ENCODE data around the gene HS3ST6. TPM values are rescaled to one million over a fixed set of nuclear protein-coding genes. Genes with fewer than 3 reads are reported as not detected.
"Not testable (repeated sequence)": the region's sequence is repeated elsewhere in the genome, so short reads cannot be mapped to it uniquely, and the experiment has no call there.

The HS3ST6 gene
- total RNA-seq, 3 donors from 2014 or later, result not detected

DNA sequence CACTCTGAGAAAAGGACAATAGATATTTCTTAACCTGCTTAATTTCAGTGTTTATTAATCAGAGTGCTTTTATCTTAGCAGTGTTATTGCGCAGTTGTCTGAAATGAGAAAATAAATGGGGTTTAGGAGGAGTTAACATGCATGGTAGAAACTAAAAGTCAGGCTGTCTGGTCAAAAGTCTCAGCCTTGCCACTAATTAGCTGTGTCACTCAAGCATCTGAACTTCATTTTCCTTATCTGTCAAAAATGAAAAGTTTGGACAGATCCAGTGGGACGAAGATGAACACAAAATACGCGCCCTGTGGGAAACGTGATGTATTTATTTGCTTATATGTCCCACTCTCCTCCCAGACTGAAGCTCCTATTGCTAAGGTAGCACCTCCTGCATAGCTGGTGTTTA, 40.0 kb downstream of the HS3ST6 start:
- no peak for DNase-seq (ENCODE audit: low spot score in 2 of 2)
- no peak overlapping the region for H3K4me3 ChIP-seq
- H3K27ac ChIP-seq, result no peak overlapping the region
- no peaks in the 10 kb centered on the region for H3K9me3 ChIP-seq
- H3K4me1 ChIP-seq, result no peaks in the 10 kb centered on the region
- no peaks in the 10 kb centered on the region for H3K36me3 ChIP-seq
- no peaks in the 10 kb centered on the region for H3K27me3 ChIP-seq
- TF ChIP-seq, protein P1, sequence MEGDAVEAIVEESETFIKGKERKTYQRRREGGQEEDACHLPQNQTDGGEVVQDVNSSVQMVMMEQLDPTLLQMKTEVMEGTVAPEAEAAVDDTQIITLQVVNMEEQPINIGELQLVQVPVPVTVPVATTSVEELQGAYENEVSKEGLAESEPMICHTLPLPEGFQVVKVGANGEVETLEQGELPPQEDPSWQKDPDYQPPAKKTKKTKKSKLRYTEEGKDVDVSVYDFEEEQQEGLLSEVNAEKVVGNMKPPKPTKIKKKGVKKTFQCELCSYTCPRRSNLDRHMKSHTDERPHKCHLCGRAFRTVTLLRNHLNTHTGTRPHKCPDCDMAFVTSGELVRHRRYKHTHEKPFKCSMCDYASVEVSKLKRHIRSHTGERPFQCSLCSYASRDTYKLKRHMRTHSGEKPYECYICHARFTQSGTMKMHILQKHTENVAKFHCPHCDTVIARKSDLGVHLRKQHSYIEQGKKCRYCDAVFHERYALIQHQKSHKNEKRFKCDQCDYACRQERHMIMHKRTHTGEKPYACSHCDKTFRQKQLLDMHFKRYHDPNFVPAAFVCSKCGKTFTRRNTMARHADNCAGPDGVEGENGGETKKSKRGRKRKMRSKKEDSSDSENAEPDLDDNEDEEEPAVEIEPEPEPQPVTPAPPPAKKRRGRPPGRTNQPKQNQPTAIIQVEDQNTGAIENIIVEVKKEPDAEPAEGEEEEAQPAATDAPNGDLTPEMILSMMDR (IDR thresholded peaks at IDR 0.05), result no peak
- TF ChIP-seq POLR2A (IDR thresholded peaks at IDR 0.05) (no peak), POLR2AphosphoS5 (IDR thresholded peaks at IDR 0.05) (no peak)
- intact Hi-C loops (cut with DNase I; ENCODE audit: low total_unique reads), result no loop called here

DNA sequence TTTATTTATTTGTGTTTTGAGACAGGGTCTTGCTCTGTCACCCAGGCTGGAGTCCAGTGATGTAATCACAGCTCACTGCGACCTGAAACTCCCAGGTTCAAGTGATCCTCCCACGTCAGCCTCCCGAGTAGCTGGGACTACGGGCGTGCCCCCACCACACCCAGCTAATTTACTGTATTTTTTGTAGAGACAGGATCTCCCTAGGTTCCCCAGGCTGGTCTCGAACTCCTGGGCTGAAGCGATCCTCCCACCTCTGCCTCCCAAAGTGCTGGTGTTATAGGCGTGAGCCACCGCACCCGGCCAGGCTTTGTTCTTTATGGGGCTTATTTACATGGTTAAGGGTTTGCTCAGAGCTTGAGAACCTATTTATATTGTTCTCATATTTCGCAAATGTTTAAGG, 40.4 kb downstream of the HS3ST6 start:
- Histone ChIP-seq H3K9me3 (no peaks in the 10 kb centered on the region), H3K36me3 (no peaks in the 10 kb centered on the region), H3K4me3 (no peak overlapping the region), H3K4me1 (no peaks in the 10 kb centered on the region), H3K27ac (no peak overlapping the region), H3K27me3 (no peaks in the 10 kb centered on the region)
- DNase-seq (ENCODE audit: low spot score in 2 of 2), result no peak
- TF ChIP-seq POLR2AphosphoS5 (IDR thresholded peaks at IDR 0.05) (no peak), POLR2A (IDR thresholded peaks at IDR 0.05) (no peak)
- TF ChIP-seq, protein P1 (IDR thresholded peaks at IDR 0.05), result no peak
- intact Hi-C loops (cut with DNase I; ENCODE audit: low total_unique reads), result no loop called here

DNA sequence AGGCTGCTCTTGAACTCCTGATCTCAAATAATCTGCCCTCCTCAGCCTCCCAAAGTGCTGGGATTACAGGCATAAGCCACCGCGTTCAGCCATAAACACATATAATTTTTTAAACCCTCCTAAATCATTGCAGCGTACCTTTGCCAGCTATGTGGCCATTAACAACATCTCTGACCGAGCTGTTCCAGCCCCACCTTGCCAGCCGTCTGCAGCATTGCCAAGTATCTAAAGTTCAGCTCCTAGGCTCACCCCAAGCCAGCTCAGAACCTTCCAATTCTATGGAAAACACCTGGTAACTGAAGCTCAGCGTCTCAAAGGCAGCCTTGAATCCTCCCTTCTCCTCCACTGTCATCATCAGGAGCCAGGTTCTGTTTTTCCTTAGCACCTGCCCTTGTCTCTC, 41.1 kb downstream of the HS3ST6 start:
- Histone ChIP-seq H3K27me3 (peaks cover 0 to 1% of the 10 kb centered on the region in 2 donors), H3K27ac (no peak overlapping the region), H3K9me3 (no peaks in the 10 kb centered on the region), H3K4me3 (no peak overlapping the region), H3K36me3 (no peaks in the 10 kb centered on the region), H3K4me1 (no peaks in the 10 kb centered on the region)
- intact Hi-C loops (cut with DNase I; ENCODE audit: low total_unique reads), result no loop called here
- no peak for DNase-seq (ENCODE audit: low spot score in 2 of 2)
- TF ChIP-seq POLR2A (IDR thresholded peaks at IDR 0.05) (no peak), POLR2AphosphoS5 (IDR thresholded peaks at IDR 0.05) (no peak)
- TF ChIP-seq, protein P1 (IDR thresholded peaks at IDR 0.05), result no peak

DNA sequence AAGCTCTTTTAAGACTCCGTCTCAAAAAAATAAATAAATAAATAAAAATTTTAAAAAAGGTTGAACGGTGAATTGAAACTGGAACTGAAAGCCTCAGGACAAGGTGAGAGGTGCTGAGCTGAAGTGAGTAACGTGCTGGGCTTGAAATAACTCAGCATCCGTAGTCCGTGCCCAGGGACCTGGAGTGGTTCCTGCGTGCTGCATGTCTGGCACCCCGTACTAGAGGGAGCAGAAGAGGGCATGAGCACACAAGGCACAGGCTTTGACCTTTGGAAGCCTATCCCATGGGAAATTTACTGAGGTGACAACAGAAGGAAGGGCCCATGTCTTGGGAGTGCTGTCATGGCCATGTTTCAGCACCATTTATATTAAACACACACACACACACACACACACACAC, 41.7 kb downstream of the HS3ST6 start:
- H3K27me3 ChIP-seq, result peaks cover 0 to 3% of the 10 kb centered on the region in 2 donors
- TF ChIP-seq POLR2A (IDR thresholded peaks at IDR 0.05) (no peak), POLR2AphosphoS5 (IDR thresholded peaks at IDR 0.05) (no peak)
- TF ChIP-seq, protein P1 (IDR thresholded peaks at IDR 0.05), result no peak
- no peak for DNase-seq (ENCODE audit: low spot score in 2 of 2)

DNA sequence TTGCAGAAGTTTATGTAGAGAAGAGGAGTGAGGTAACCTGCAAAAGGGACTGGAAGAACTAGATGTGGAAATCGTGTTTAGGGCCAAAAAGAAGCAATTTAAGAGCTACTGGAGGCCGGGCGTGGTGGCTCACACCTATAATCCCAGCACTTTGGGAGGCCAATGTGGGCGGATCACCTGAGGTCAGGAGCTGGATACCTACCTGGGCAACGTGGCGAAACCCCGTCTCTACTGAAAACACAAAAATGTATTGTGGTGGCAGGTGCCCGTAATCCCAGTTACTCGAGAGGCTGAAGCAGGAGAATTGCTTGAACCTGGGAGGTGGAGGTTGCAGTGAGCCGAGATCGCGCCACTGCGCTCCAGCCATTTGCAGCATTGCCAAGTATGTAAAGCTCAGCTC, 42.1 kb downstream of the HS3ST6 start:
- H3K4me3 ChIP-seq; H3K27me3 ChIP-seq; H3K4me1 ChIP-seq; H3K27ac ChIP-seq; H3K9me3 ChIP-seq; DNase-seq (ENCODE audit: low spot score in 2 of 2); intact Hi-C loops (cut with DNase I; ENCODE audit: low total_unique reads); H3K36me3 ChIP-seq: not testable (repeated sequence)

More for the DNA sequence above, 41.7 kb downstream of the HS3ST6 start:
- no peaks in the 10 kb centered on the region for H3K36me3 ChIP-seq
- no peaks in the 10 kb centered on the region for H3K4me1 ChIP-seq
- no peak overlapping the region for H3K27ac ChIP-seq
- intact Hi-C loops (cut with DNase I; ENCODE audit: low total_unique reads), result no loop called here
- H3K9me3 ChIP-seq, result no peaks in the 10 kb centered on the region
- H3K4me3 ChIP-seq, result no peak overlapping the region

DNA sequence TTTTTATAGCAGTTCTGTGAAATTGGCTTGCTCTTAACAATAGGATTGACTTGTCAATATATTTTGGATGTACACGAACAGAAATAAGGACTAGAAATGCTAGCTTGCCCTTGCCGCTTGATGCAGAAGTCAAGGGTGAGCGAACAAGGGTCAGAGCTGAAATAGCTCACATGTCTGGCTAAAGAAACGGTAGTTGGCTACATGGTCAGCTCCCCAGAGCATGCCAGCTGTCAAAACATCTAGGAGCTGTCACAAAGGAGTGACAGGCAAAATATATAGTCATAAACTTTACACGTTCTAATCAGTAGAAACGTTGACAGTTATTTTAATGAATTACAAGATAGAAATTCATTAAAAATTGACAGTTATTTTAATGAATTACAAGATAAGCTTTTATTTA, 43.4 kb downstream of the HS3ST6 start:
- DNase-seq (ENCODE audit: low spot score in 2 of 2), result no peak
- Histone ChIP-seq H3K4me1 (no peaks in the 10 kb centered on the region), H3K4me3 (no peak overlapping the region), H3K27ac (no peak overlapping the region), H3K36me3 (no peaks in the 10 kb centered on the region), H3K9me3 (no peaks in the 10 kb centered on the region), H3K27me3 (peaks cover 0 to 3% of the 10 kb centered on the region in 2 donors)
- intact Hi-C loops (cut with DNase I; ENCODE audit: low total_unique reads), result no loop called here
- TF ChIP-seq POLR2AphosphoS5 (IDR thresholded peaks at IDR 0.05) (no peak), POLR2A (IDR thresholded peaks at IDR 0.05) (no peak)
- TF ChIP-seq, protein P1 (IDR thresholded peaks at IDR 0.05), result no peak

Data from breast epithelium (tissue), 4 donors.